D721Med (cell line): ENCODE results near the gene LRMDA.

Experiments used
- DNase-seq: peaks from one replicate; pipeline ENCODE4 v3.0.0; 2011; ENCODE audit warnings: low spot score; ENCODE audit not compliant: insufficient read length
- FAIRE-seq: peaks from 2 replicates; lab custom pipeline; 2011; peaks lifted over from hg19 to GRCh38; lab: Jason Lieb, UNC
- TF ChIP-seq, protein P1 (sequence below): IDR thresholded peaks from 2 replicates; pipeline ENCODE4 v1.5.1; 2012; ENCODE audit warnings: mild to moderate bottlenecking, control low read depth; ENCODE audit not compliant: insufficient read depth; ENCODE audit errors: missing control alignments

Gene LRMDA

DNA sequence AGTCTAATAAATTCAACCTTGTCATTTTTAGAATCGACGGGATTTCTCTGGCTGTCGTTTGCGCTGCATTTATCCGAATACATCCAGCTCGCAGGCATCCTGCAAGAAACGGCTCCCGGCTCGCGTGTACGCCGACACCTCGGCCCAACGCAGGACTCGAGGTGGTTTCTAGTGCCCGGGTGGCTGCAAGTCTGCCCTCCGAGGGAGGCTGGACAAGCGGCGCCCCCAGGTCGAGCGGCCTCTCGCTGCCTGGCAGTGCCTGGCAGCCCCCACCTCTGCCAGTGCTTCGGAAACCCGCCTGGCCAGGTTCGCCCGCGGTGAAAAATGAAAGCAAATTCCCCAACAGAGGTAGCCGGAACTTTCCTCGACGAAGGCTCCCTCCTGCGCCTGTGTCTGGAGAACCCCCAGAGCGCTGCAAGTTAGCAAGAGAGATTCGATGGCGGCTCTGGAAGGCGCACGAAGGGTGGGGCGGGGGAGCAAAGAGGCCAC, 24.2 kb upstream of the LRMDA start:
- TF ChIP-seq, protein P1, sequence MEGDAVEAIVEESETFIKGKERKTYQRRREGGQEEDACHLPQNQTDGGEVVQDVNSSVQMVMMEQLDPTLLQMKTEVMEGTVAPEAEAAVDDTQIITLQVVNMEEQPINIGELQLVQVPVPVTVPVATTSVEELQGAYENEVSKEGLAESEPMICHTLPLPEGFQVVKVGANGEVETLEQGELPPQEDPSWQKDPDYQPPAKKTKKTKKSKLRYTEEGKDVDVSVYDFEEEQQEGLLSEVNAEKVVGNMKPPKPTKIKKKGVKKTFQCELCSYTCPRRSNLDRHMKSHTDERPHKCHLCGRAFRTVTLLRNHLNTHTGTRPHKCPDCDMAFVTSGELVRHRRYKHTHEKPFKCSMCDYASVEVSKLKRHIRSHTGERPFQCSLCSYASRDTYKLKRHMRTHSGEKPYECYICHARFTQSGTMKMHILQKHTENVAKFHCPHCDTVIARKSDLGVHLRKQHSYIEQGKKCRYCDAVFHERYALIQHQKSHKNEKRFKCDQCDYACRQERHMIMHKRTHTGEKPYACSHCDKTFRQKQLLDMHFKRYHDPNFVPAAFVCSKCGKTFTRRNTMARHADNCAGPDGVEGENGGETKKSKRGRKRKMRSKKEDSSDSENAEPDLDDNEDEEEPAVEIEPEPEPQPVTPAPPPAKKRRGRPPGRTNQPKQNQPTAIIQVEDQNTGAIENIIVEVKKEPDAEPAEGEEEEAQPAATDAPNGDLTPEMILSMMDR = no peak
- DNase-seq (no peak), FAIRE-seq (no peak)

DNA sequence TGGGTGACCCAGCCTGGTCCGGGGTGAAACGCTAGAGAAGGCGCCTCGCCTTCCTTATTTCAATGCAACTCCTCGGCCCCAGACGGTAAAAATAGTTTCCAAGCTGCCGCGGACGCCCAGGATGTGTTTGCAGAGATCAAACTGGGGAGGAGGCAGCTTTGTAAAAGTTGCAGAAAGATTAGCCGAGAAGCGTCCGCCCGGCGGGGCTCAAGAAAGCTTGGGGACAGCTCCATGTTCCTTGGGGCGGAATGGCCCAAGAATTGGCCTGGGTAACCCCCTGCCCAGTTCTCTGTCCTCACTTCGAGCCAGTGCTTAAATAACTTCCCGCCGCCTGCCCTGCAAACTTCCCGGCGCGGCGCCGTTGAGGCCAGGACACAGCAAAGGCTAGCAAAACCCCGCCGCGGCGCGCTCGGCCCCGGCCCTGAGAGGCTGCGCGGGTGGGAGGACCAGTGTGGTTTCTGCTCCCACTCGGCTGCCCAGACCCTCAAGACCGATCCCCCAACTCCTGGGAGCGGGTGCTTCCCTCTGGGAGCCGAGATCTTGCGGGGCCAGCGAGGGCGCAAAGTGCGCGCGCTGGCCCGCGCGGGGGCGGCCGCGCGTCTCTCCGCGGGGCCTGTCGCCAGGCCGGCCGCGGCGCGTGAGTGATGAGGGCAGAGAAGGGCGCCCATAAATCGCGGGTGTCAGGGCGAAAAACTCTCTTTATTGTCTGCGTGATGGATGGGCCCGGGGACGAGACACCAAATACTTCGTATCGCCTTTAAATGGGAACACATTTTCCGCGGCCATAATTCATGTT, 23.5 kb upstream of the LRMDA start:
- FAIRE-seq (no peak), DNase-seq (no peak)
- TF ChIP-seq, protein P1 = no peak

DNA sequence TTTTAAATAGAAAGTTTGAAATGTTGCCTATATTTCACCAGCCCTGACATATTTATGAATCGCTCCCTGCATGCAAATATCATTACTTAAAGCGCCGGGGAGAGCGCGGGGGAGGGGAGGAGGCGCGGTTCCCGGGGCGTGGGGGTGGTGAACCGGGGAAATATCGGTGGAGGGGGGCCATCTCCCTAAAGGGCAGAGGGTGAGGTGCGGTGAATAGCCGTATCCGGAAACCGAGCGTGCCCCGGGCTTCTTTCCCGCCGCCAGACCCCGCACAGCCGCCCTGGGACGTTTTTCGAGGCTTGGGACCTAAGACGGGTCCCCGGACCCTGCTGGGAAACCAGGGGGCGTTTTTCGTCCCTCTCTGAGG, 22.9 kb upstream of the LRMDA start:
- TF ChIP-seq, protein P1 = no peak
- FAIRE-seq = no peak

DNA sequence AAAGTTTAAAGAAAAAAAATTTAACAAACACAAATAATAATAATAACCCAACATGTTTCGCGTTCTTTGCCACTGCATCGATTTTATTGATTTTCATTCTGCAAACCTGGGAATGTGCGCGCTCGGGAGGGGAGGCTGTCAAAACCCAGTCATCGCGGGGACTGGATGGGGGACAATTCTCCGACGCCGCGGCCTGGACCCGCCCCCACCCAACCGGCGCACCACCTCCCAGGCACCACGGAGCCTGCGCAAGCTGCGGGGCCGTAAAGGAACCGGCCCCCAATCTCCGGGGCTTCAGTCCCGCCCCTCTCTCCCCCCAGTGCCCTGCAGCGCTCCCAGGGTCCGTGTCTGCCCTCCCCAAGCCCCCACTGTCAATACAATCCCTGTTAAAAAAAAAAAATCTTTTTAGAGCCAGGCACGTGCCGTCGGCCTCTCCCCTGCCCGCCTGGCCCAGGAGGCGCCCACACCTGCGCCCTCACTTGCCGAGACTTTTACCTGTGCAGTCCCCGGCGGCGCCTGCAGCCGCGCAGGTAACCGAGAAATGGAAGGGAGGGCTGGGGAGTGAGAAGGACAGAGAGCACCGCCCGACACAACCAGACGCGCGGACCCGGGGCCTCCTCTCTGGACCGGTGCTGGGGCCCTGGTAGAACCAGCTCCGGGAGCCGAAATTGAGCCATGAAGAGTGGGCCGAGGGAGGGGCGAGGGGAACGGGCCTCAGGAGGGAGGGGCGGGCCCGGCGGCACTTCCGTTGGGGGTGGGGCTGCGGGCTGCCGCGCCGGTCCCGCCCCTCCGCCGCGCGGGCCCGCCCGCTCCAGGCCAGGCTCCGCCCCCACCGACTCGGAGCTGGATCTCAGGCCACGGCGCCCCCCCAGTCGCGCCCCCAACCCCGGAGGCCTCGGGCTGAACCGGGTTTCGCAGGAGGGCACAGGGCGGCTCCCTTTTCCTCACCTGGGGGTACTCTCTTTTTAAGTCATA, 22.2 kb upstream of the LRMDA start:
- FAIRE-seq (no peak), DNase-seq (peak; percentile 83)
- TF ChIP-seq, protein P1 = no peak

More for the DNA sequence above, 22.9 kb upstream of the LRMDA start:
- DNase-seq = no peak

DNA sequence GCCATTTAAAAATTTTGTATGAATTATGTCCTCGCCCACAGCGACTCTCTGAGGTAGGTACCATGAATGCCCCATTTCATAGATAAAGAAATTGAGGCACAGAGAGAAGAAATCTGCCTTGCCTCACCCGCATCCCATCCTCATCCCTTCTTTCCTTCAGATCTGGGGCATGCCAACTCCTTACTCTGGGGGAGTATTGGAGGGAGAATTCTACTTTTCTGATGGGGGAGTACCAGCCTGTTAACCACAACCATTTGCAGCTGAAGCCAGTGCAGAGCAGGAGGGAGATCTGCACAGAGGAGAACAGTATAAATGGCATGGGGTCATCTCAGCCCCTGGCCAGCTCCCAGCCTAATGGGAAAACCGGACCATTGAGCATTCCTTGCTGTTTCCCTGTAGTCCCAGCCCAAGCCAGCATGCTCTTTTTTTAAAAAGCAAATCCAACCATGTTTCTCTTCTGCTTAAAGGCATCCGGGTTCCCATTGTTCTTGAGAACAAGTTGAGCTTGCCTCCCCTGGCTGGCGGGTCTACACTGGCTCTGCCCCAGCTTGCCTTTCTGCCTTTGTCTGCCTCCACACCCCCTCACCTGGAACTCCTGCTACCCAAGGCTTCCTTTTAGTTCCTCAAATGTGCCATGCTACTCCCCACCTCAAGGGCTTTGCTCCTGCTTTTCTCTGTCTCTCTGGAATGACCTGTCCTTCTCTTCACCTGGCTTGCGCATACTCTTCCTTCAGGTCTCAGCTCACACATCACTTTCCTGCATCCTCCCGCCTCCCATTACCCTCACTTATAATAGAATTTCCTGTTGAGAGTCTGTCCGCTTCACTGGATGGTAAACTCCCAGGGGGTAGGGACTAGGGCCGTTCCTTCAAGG, 21.1 kb upstream of the LRMDA start:
- FAIRE-seq (no peak), DNase-seq (no peak)
- TF ChIP-seq, protein P1 = no peak

DNA sequence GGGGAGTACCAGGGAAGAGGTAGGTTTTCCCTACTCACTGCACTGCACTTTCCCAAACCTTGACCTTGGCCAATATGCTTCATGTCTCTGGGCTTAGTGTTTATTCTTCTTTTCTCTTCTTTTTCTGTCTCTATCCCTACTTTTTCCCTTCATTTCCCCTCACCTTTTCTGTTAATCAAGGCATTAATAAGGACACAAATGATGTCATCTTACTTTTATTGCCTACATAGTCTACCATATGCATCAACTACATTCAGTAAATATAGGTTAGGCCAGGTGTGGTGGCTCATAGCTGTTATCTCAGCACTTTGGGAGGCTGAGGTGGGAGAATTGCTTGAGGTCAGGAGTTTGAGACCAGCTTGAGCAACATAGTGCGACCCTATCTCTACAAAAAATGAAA, 16.9 kb upstream of the LRMDA start:
- FAIRE-seq (no peak), DNase-seq (no peak)
- TF ChIP-seq, protein P1 = no peak
